ENCODE measurements around the gene FGF1.
A peak's percentile ranks its signal among the peaks of the same experiment; 100 is the strongest.

The FGF1 gene

DNA sequence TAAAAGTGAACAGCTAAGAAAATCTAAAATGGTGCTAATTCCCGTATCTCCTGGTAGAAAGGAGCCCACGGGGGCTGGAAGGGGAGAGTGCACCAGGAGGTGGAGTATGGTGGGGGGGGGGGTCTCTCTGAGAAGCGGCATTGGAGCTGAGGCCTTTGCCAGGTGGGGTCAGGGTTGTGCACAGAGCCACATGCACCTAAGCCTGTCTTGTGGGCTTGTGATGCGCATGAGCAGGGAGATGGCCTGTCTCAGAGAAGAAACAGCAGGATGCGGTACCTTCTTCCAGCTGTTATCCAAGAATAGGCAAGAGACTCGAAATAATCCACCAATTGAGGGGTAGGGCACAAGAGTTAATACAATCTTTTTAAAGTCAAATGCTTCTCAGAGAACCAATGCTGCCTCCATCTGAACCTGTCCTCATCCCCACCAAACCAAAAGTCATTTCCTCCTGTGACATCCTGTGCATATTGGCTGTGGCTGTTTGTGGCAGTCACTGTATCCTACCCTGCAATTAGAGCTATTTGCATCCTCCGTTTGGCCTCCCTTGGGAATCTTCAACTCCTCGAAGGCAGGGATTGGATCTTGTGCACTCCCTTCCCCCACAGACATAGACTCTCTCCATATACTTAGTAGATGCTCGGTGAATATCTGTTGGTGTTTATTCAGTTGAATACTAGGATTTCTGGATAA is 45.4 kb downstream of the FGF1 start:
- DNase-seq = no peak

DNA sequence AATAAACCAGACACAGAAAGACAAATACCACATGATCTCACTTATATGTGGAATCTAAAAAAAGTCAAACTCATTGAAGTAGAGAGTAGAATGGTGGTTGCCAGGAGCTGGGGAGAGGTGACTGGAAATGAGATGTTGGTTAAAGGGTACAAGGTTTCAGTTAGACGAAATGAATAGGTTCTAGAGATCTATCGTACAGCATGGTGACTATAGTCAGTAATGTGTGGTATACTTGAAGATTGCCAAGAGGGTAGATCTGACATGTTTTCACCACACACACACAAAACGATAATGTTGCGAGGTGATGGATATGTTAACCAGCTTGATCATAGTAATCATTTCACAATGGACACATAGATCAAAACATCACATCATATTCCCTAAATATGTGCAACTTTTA is 46.4 kb downstream of the FGF1 start:
- DNase-seq = no peak

DNA sequence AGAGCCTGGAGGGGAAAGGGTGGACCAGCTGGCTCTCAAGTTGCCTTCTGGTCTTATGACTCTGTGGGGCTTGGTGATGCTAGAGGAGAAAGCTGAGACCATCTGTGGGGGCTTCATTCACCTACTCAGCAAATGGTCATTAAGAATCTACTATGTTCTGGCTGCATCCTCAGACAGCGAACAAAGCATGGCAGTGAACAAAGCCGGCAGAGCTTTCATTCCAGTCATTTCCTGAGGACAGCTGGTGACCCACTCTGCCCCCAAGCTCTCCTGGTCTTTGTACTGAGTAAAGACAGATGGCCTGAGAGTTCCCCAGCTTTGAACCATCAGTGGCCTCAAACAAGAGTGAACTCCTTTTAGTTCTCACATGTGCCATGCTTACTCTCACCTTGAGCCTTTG is 48.0 kb downstream of the FGF1 start:
- no peak for DNase-seq

DNA sequence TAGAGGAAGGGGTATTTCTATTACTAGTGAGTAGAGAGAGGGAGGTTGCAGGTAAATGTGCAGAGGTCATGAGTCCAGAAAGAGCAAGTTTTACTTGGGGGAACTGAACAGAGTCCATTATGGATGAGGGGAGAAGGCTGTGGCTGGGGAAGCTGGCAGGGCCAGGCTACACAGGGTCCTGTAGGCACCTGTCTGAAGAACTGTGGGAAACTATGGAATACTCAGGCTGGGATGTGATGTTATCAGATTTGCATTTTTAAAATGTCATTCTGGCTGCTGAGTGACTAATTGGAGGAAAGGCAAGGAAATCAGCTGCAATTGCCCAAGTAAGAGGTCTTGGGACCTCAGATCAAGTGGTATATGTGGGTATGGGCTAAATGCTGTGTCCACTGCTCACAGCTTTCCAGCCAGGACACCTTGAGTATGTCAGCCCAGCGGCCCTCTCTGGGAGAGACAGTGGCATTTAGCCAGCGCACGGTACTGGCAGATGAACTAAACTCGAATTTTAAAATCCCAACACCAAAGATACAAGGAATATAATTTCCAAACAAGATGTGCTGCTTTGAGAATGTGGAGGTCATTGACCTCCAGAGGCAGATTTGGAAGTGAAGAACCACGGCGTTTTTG is 49.1 kb downstream of the FGF1 start:
- no peak for DNase-seq

DNA sequence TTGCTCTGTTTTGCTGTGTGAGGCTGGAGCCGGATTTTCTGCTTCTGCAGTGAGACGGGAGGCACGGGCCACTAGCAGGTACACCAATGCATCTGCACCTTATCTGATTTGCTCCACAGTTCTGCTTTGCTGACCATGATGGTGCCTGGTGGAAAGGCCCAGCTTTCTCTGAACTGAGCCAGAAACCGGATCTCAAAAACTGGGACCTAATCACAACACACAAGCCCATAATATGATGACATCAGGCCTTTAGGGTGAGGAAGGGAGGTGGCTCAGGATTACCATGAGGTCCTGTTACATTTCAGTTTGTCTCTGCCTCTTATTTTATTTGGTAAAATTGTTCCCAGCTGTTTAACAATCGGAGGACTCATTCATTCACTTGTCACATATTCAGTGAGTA is 49.8 kb downstream of the FGF1 start:
- no peak for DNase-seq

DNA sequence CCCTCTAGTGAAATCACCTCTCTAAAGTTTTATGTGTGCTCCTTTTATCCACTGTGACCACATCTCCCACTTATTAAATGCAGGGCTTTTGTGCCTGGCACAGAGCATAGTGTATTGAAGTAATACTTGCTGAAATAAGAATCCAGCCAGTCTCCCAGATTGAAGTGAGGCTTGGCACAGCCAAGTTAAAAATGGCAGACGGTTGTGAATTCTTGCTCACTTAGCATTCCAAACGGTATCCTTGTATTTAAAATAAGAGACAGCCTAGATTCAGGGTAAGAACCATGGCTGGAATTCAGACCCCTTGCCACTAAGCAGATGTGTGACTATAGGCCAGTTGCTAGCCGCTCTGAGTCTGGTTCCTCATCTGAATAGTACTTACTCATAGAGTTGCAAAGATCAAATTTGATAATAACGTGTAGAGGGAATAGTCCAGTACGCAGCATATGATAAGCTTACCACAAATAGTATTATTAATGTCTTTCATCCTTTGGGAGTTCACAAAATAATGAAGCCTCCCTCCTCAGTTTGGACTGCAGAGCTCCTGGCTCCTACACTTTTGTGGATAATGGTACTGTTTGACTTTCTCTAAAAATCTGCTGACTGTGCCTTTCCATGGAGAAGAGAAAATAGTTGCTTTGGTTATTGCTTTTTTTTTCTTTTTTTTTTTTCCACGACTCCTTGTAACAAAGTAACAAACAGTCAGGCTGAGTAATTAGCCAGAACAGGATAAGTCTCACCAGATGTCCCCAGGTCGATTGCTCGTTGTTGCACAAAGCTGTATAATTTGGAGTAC is 51.5 kb downstream of the FGF1 start:
- DNase-seq = no peak

DNA sequence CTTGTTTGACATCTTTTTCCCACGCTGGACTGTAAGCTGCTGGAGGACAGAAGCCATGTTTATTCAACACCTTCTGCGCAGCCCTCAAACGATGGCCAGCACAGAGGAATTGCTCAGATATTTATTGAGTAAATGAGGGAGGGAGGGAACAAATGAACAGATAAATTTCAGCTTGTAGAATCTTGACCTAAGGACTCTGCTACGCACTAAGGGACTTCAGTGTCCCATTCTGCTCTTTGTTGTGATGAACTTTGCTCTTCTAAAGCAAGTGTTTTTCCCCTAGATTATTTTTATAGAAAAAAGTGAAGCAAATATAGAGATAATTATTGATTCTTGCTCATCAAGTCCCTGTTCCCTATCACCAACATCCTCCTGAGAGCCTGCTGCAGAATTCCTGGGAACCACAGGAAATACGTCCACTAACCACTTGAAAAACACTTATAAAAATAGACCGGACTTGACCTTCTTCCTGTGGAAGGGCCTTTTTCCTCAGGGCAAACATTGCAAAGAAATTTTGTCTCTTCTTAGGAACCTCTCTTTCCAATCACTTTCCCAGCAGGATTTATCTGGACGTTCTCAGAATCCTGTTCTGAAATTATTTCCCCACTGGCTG is 54.9 kb downstream of the FGF1 start:
- DNase-seq = no peak

DNA sequence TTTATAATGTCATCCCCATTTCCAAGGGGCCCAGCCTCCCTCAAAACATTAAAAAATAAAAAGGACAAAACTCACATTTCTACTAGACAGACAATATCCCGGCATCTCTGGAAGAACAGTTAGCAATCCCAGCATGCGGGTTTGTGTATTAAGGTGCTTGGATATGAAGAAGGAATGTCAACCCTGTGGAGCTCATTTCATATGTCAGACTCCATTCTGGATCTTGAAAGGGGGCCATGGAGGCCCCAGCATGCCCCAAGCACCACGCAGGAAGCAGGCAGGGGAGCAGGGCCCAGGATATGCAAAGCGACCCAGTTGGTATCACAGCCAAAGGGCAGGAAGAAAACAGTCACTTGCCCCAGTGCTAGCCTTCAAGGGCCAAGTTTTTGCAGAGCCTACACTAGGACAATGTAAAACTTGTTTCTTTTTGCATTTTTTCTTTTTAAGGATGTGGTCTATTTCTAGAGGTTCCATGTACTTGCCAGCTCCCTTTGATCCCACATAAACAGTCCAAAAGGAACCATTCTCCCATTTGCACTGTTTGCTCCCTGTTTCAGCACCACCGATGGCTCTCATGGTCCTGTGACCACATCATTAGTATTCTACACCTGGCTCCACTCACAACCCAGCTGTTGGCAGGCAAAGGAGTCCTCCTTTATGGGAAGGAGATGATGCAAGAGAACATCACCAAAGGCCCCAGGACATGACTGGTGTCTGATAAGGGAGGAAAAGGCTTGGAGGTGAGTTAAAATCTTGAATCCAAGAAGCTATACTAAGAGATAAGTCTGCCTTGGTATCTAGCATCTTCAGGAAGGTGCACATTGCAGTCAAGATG is 58.3 kb downstream of the FGF1 start:
- DNase-seq = no peak

DNA sequence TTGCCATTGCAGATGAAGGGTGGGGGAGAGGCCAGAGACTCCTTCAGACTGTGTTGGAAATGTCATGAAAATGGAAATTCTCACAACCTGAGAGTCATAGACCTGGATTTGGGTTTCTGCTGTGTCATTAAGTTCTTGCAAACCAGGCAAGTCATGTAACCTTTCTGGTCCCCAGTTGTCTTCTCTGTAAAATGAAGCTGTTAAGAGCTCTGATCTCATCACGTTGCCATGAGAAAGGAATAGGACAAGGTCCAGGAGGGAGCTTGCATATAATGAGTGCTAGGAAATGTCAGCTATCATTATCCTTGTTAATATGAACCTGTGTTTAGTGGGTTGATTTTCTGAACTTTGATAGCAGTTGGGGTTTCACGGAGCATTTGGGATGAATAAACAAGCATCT is 59.1 kb downstream of the FGF1 start:
- peak; percentile 33 for DNase-seq

DNA sequence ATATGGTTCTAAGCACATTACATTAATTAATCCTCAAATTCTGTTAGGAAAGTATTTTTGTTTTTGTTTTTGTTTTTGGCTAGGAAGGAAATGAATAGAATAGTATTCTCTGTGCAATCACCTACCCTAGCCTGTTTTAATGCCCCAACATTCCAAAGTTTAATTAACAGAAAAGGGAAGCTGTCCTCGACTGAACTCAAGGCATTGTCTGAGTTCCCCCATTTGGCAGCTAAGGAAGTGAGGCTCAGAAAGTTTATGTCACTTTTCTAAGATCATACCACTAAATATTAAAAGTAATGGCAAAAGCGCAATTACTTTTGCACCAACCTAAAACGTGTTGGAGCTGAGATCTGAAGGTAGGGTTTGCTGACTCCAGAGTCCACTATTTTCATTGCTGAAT is 59.8 kb downstream of the FGF1 start:
- no peak for DNase-seq

DNA sequence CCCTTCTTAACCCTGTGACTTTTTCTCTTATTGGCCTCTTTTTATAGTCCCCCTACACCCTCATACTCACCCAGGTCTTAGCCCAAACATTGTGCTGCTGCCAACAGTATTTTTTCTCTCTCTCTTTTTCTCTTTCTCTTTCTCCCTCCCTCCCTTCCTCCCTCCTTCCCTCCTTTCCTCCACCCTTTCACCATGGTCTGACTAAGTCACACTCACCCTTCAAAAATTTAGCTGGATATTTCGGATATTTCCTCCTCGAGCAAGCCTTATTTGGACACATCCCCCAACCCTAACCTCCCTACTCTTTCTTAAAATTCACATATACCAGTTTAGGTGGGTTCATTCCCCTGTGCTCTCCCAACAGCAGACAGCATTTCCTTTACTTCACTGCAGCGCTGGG is 64.7 kb downstream of the FGF1 start:
- DNase-seq = peak; percentile 95

DNA sequence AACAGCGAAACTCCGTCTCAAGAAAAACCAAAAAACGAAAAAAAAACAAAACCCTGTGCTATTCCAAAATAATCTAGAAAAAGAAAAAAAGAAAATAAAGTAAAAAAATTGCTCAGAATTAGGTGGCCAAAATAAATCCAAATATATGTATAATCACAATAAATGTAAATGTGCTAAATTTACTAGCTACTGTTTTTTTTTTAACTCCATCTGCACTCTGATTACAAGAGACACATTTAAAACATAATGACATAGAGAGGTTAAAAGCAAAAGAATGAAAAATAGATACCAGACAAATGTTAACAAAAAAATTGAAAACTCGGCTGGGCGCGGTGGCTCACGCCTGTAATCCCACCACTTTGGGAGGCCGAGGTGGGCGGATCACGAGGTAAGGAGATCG is 66.1 kb downstream of the FGF1 start:
- DNase-seq = no peak

DNA sequence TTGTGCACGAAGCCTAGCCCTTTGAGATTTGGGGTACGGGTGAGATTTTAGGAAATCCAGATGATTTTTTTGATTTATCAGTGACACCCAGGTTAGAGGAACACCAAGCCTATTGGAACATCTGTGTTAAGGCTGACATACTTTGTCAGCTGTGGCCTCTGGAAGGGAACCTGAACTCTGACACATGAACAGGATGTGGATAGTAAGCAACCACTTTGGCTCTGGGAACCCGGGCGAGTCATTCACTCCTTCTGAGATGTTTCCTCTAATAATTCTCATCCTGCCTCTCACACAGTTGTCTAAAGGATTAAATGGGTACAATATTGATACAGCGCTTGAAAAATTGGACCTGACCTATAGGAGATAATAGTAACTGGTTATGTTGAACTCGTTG is 67.8 kb downstream of the FGF1 start:
- peak; percentile 87 for DNase-seq

DNA sequence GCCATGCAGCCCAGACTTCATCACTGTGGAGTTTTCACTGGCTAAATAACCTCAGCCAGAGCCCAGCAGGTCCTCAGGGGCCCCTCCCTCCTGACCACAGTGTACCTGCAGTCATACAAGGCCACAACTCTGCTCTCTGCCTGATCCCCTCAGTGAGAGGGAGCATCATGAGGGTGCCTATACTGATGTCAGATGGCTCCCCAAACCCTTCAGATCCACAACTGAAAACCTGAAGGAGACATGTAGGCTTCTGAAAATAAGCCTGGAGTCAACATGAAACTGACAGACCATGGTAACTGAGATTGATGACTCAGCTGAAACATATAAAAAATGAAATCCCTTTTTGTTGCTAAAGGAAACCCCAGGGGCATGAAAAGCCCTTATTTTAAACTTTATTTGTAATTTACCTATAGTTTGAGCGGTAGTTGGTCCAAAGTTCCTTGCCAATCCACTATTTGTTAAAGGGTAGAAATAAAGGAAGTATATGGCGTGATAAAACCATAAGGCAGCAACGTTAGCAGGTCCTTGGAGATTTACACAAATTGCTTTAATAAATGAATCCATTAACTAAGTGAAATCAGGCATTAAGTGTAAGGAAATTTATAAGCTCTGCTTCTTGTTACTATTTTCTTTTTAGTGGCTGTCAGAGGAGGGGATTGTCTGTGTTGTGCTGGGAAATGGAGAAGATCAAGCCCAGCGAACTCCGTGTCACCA is 68.3 kb downstream of the FGF1 start:
- no peak for DNase-seq

DNA sequence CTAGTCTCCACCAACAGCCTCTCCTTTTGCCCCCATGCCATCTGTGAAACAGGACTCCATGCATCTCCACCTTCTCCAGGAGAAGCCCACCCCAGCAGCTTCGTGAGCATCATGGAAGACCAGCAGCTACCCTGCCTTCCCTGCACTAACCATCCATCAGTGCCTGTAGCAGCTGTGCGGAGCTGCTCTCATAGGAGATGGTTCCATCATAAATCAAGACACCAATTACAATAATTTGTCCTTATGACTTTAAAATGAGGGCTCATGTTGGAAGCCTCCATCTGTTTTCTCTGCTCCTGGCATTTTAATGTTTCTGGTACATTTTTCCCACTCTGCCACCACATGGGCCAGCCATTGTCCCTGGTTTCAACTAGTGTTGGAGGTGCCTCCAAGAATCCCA is 69.9 kb downstream of the FGF1 start:
- no peak for DNase-seq

DNA sequence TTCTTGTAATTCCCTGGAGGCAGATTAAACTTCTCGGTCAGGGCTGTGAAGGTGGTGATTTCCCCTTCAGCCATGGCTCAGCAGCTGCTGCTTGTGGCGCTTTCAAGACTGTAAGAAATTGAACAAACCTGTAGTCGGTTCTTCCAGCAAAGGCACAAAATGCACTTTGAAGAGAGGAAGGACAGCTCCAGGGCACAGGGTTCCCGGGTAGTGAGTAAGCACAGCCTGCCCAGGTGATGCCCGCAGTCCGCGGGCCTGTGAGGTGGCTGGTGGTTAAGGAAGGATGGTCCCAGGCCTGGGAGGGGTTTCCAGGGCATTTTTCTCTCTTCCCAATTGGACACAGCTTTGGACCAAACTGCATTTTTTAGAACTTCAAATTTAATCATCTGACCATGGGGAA is 71.8 kb downstream of the FGF1 start:
- DNase-seq = no peak

DNA sequence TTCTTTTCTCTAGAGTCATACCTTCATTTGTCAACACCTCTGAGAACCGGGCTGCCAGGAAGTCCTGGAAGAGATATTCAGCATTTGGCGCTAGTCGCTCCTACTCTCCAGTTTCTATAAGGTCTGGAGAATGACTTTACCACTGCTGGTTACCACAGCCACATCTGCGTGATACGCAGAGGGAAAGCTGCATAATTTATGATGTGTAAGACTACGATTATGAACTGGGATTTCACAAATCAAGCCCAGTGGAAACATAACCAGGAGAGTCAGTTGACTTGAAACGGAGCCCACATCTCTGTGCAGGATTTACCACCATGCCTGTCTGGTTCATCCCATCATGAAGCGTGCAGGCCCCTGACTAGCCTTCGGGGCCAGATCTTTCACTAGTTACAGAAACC is 72.6 kb downstream of the FGF1 start:
- DNase-seq = peak; percentile 98

DNA sequence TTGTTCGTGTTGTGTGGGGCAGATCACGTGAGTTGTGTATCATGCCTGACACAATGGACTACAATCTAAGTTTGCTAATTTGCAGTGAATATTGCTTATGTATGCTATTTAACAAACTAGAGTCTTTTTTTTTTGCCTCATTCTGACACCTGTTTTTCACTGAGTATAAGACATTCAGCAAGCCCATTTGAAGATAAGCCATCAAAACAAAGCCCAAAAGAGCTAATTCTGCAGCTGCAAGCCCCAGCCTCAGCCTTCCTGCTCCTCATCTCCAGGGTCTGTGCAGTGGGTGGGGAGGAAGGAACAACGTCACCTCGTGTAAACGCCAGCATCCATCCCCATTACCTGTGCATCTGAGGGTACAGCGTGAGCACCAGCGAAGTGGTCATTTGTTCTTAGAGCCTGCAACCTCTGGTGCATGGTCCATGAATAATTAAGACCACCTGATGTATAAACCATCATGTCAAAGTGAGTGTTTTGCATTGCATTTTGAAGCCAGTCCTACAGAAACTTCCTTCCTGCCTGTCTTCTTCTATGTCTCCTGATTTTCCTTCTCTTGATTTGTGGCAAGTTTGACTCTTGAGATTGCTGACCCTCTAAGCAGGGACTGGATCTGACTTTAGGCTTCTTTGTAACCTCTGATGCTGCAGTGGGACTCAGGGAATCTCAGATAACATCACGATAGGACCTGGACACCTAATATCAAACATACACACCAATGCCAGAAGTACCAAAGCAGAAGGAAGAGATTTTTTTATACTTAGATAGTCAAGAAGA is 73.2 kb downstream of the FGF1 start:
- no peak for DNase-seq

DNA sequence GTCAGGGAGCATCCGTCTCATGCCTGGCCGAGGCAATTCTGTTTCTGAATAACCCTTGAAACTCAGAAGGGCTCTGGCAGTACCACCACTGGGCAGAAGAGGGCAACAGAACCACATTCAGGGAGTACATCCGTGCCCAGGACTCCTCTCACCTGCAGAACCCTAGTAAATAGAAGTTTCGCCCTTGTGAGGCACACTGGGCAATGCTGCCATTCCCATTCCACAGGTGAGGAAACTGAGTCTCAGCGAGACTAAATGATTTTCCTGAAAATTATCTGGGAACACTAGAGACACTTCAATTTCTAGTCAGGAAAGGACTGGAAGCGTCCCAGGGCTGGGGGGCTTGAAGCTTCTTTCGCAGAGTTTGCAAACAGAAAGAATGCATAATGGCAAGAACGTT is 74.7 kb downstream of the FGF1 start:
- DNase-seq = peak; percentile 64

DNA sequence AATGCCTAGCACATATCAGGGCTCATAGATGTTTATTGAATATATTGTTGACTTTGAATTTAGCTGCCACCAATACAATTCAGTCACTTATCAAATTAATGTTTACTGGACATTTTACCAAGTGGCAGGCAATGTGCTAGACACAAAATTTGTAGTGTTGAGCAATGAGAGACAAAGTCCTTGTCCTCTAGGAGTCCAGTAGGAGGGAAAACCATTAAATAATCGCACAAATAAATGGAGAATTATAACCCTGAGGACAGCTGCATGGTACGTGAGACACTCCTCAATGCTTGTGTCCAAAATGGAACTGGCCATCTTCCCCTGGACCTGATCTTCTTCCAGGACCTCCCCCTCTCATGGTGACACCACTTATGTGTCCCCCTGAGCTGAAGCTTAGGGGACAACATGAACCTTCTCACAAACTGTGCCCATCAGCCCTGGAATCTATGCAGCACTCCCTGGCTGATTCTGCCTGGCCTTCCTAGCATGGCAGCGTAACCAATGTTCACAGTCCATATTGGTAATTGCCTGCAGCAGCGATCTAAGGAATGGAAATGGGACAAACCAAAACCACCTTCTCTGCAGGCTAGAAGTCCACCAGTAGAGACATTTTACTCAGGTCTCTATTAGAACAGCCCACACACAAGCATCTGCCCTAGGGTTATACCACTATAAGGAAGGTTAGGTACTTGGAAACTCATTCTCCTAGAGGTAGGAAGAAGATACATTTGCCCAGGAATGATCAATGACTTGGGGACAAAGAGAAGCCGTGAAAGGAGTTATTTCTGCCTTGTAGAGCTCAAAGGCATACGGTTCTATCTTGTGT is 75.5 kb downstream of the FGF1 start:
- no peak for DNase-seq

DNA sequence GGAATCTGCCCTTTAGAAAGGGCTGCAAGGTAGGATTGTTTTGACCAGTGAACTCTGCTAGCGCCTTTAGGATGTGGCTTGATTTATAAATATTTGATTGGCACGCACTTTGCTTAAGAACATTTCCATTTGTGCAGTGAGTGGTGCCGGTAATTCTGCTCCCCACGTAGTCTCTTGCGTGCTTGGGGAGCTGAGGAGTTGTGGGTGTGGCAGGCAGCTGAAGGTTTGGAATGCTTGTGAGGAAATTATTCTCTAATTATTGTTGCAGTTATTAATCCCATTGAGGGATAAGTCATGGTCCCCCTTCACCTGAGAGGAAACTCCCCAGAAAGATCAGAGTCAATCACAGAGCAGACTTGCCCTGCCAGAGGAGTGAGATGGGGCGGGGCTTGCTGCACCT is 76.7 kb downstream of the FGF1 start:
- no peak for DNase-seq
